ACC112 (cell line): ENCODE measurements around the gene GNAL.
"Not testable (repeated sequence)": the region's sequence is repeated elsewhere in the genome, so short reads cannot be mapped to it uniquely, and the experiment has no call there.

Source experiments
- H2AFZ ChIP-seq: fragments of 200-600 bp; sonication (generic); one replicate; pipeline ENCODE4 v1.6.0; 2017; ENCODE audit warnings: antibody characterized with exemption, low read length; ENCODE audit not compliant: unreplicated experiment
- H3K27ac ChIP-seq: fragments of 200-600 bp; sonication (generic); 2 replicates; pipeline ENCODE4 v1.5.1; 2014; ENCODE audit warnings: low read depth, mild to moderate bottlenecking, antibody characterized with exemption, low read length, moderate library complexity
- H3K27me3 ChIP-seq: fragments of 200-600 bp; sonication (generic); 2 replicates; pipeline ENCODE4 v1.6.1; 2014; ENCODE audit warnings: mild to moderate bottlenecking, antibody characterized with exemption, low read length, moderate library complexity, mixed read lengths; ENCODE audit not compliant: insufficient read depth
- H3K36me3 ChIP-seq: fragments of 200-600 bp; sonication (generic); 2 replicates; pipeline ENCODE4 v1.6.1; 2016; ENCODE audit warnings: mild to moderate bottlenecking, antibody characterized with exemption, low read length, moderate library complexity, mixed read lengths; ENCODE audit not compliant: insufficient read depth
- H3K4me1 ChIP-seq: fragments of 200-600 bp; sonication (generic); one replicate; pipeline ENCODE4 v1.6.1; 2016; ENCODE audit warnings: low read length, mixed read lengths; ENCODE audit not compliant: insufficient read depth, unreplicated experiment, control insufficient read depth
- H3K4me3 ChIP-seq: fragments of 200-600 bp; sonication (generic); 2 replicates; pipeline ENCODE4 v1.5.1; 2014; ENCODE audit warnings: mild to moderate bottlenecking, low read depth, low read length
- H3K79me2 ChIP-seq: fragments of 200-600 bp; sonication (generic); one replicate; pipeline ENCODE4 v1.6.0; 2016; ENCODE audit warnings: low read length; ENCODE audit not compliant: control insufficient read depth, unreplicated experiment, insufficient read depth

The GNAL gene

DNA sequence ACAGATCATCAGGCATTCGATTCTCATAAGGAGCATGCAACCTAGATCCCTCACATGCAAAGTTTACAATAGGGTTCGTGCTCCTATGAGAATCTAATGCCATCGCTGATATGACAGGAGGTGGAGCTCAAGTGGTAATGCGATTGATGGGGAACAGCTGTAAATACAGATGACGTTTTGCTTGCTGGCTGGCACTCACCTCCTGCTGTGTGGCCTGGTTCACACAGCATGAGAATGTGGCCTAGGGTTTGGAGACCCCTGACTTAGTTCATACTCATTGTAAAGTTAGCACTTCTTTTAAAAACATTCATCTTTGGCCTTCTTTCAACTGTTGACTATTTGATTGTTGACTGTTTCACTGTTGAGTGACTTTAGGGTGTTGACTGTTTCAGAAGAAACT lies 153.5 kb downstream of the GNAL start:
- Histone ChIP-seq H3K36me3 (no peaks in the 10 kb centered on the region), H3K27me3 (no peaks in the 10 kb centered on the region), H3K27ac (no peak overlapping the region), H3K4me1 (no peaks in the 10 kb centered on the region), H3K79me2 (no peaks in the 10 kb centered on the region), H3K4me3 (no peak overlapping the region), H2AFZ (no peak overlapping the region)

DNA sequence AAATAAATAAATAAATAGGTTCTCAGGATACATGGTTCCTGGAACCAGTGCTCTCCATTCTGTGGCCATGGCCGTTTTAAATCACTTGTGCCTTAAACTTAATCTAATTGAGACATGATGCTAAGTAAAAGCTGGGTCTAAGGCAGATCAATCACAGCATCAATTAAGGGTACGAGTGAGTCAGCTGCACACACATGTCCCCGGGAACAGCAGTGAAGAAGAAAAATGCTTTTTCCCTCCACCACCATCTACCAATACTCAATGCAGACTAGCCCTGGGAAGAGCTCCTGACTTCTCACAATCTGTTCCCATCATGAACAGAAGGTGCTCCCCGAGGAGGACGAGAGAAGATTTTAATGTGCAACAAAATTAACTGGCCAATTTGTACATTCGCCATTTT lies 155.4 kb downstream of the GNAL start:
- H3K36me3 ChIP-seq: no peaks in the 10 kb centered on the region
- H3K79me2 ChIP-seq: no peaks in the 10 kb centered on the region
- H3K27me3 ChIP-seq: no peaks in the 10 kb centered on the region
- H2AFZ ChIP-seq: no peak overlapping the region
- H3K4me1 ChIP-seq: peaks cover 5% of the 10 kb centered on the region
- no peak overlapping the region for H3K27ac ChIP-seq
- no peak overlapping the region for H3K4me3 ChIP-seq

DNA sequence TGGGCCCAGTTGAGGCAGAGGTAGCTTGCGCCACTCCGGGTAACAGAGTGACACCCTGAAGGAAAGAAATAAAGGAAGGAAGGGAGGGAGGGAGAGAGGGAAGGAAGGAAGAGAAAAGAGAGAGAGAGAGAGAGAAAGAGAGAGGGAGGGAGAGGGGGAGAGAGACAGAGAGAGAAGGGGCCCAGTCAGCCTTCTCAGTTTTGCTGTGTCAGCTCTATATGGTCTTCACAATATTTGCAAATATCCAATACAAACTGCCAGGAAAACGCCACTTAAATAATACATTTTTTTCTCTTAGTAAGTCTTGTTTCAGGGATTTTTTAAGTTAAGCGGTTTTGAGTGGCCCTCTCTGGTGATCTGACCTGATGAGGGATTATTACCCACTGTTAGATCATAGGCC lies 156.6 kb downstream of the GNAL start:
- Histone ChIP-seq H3K27ac (no peak overlapping the region), H3K4me3 (no peak overlapping the region), H3K27me3 (no peaks in the 10 kb centered on the region), H3K4me1 (peaks cover 12% of the 10 kb centered on the region), H2AFZ (peak overlapping the region; percentile 18), H3K36me3 (no peaks in the 10 kb centered on the region), H3K79me2 (no peaks in the 10 kb centered on the region)

DNA sequence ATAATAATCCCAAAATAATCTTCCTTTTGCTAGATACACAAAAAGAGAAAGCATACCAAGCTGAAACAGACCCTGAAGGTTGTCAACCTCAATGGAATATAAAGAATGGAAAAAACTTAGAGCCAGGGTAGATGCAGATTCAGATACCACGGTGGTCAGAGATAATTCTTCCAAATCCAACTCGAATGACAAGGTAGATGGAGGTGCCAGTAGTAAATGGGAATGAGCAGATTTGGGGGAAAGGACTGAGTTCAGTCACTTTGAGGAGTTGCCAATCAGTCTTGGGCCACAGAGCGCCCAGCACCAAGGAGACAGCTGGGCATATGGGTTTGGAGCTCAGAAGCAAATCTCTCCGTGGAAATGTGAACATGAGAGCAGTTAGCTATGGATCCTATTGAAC lies 158.7 kb downstream of the GNAL start:
- no peaks in the 10 kb centered on the region for H3K27me3 ChIP-seq
- peaks cover 13% of the 10 kb centered on the region for H3K4me1 ChIP-seq
- H3K79me2 ChIP-seq: peaks cover 16% of the 10 kb centered on the region
- H2AFZ ChIP-seq: no peak overlapping the region
- no peak overlapping the region for H3K4me3 ChIP-seq
- H3K27ac ChIP-seq: no peak overlapping the region
- no peaks in the 10 kb centered on the region for H3K36me3 ChIP-seq

DNA sequence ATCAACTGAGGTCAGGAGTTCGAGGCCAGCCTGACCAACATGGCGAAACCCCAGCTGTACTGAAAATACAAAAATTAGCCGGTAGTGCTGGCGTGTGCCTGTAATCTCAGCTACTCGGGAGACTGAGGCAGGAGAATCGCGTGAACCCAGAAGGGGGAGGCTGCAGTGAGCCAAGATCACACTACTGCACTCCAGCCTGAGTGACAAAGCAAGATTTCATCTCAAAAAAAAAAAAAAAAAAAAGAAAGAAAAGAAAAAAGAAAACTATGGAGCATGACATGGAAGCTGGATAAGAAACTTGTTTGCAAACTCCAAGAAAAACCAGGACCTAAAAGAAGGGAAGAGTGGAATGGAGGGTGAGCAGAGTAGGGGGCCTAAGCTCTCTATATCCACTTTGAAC lies 160.2 kb downstream of the GNAL start:
- H2AFZ ChIP-seq: no peak overlapping the region

DNA sequence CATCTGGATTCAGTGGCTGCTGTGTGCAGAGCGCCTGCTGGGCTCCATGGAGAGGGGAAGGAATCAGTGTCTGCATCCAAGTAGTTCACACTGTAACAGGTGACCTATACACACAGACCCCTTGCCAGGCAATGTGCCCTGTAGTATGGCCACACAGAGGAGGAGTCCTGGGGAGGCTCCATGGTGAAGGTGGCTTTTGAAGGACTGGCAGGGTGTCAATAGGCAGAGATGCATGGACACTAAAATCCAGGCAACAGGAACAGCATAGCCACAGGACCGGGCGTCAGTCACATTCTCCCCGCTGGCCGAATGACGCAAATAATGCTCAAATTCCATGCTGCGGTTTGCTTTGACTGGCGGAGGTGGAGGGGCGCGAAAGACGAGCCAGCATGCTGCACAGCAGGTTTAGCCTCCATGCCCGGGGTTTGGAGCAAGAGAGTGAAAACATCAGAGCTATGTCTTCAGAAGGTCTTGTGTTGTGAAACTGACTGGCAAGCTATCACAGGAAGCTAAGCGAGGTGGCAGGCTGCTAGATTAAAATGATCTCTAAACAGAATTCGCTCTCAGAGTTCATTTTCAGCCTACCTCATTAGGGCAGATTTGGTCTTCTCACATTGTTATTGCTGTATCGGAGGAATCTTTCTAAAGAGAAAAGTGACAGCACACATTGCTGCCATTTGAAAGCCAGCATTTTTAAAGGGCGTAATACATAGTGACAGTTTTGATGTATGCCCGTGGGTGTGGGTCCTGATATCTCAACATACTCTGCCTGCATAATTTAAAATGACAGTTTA lies 161.0 kb downstream of the GNAL start:
- peaks cover 18% of the 10 kb centered on the region for H3K4me1 ChIP-seq
- H3K27ac ChIP-seq: peak overlapping the region; percentile 97
- H2AFZ ChIP-seq: no peak overlapping the region

More for the DNA sequence above, 160.2 kb downstream of the GNAL start:
- Histone ChIP-seq H3K79me2 (peaks cover 29% of the 10 kb centered on the region), H3K4me3 (peak overlapping the region; percentile 100), H3K4me1 (peaks cover 17% of the 10 kb centered on the region), H3K27ac (peak overlapping the region; percentile 97), H3K27me3 (no peaks in the 10 kb centered on the region), H3K36me3 (no peaks in the 10 kb centered on the region)

DNA sequence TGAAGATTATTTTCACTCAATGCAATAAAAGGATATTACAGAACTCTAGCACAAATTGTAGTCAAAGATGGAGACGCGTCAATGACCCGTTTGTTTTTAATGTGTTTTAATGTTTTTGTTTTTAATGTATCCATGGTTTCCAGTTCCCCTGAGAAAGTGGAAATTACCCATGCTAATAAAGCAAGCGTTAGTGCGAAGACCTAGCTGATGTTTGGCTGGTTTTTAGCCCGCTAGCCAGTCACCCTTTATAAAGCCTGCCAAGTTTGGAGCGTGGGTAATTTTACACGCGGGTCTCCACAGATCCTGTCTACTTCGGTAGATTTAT lies 161.7 kb downstream of the GNAL start:
- H3K36me3 ChIP-seq: no peaks in the 10 kb centered on the region
- no peaks in the 10 kb centered on the region for H3K27me3 ChIP-seq
- H3K27ac ChIP-seq: peak overlapping the region; percentile 97
- H3K4me1 ChIP-seq: peaks cover 24% of the 10 kb centered on the region
- peak overlapping the region; percentile 100 for H3K4me3 ChIP-seq
- H2AFZ ChIP-seq: no peak overlapping the region
- H3K79me2 ChIP-seq: peaks cover 33% of the 10 kb centered on the region

More for the DNA sequence above, 161.0 kb downstream of the GNAL start:
- H3K36me3 ChIP-seq: no peaks in the 10 kb centered on the region
- no peaks in the 10 kb centered on the region for H3K27me3 ChIP-seq
- peaks cover 30% of the 10 kb centered on the region for H3K79me2 ChIP-seq
- H3K4me3 ChIP-seq: peak overlapping the region; percentile 100

DNA sequence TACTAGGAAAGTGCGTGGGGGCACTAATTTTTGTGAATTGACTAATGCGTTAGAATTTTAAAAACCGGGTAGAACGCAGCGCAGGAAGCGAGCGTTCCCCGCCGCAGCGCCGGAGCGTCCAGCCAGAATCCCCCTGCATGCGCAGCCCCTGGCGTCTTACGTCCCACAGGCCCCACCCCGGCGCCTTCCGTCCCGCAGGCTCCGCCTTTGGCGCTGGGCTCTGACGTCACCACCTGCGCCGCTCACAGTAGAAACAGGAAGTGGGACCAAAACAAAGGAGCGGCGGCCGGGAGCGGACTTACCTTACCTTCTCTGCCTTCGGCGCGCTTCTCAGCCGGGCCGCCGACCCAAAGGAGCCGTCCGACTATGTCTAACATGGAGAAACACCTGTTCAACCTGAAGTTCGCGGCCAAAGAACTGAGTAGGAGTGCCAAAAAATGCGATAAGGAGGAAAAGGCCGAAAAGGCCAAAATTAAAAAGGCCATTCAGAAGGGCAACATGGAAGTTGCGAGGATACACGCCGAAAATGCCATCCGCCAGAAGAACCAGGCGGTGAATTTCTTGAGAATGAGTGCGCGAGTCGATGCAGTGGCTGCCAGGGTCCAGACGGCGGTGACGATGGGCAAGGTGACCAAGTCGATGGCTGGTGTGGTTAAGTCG lies 162.2 kb downstream of the GNAL start, which contains the start of gene CHMP1B:
CHMP1B (plus strand) TSS at position 268 of the 660 bp plus-strand sequence; CDS start at position 367, 99 bp downstream.
- Histone ChIP-seq H3K27me3 (no peaks in the 10 kb centered on the region), H2AFZ (no peak within 1 kb of the TSS), H3K4me1 (peaks cover 29% of the 10 kb centered on the region), H3K27ac (peak within 1 kb of the TSS; percentile 97), H3K36me3 (no peaks in the 10 kb centered on the region), H3K4me3 (peak within 1 kb of the TSS; percentile 100), H3K79me2 (peaks cover 33% of the 10 kb centered on the region)

DNA sequence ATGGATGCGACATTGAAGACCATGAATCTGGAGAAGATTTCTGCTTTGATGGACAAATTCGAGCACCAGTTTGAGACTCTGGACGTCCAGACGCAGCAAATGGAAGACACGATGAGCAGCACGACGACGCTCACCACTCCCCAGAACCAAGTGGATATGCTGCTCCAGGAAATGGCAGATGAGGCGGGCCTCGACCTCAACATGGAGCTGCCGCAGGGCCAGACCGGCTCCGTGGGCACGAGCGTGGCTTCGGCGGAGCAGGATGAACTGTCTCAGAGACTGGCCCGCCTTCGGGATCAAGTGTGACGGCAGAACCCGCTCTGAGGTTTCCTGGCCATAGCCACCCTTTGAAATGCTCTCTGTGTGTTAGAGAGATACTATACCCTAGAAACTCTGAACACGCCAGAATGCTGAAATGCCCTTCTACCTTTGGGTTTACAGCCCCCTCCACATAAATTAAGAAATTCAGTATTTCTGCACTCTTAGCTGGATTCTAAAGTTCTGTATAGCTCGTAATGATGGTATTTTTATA lies 162.8 kb downstream of the GNAL start:
- peaks cover 33% of the 10 kb centered on the region for H3K79me2 ChIP-seq

DNA sequence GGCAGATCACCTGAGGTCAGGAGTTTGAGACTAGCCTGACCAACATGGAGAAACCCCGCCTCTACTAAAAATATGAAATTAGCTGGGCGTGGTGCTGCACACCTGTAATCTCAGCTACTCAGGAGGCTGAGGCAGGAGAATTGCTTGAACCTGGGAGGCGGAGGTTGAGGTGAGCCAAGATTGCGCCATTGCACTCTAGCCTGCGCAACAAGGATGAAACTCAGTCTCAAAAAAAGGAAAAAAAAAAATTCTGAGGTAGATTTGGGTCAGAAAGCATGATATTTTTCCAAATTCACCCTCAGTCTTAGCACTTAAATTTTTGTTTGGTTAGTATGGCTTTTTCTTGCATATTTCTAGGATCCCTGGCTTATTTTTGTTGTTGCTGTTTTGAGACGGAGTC lies 165.5 kb downstream of the GNAL start:
- peaks cover 33% of the 10 kb centered on the region for H3K79me2 ChIP-seq
- H3K36me3 ChIP-seq, H3K27me3 ChIP-seq, H2AFZ ChIP-seq, H3K4me3 ChIP-seq: not testable (repeated sequence)
- peak overlapping the region; percentile 97 for H3K27ac ChIP-seq
- H3K4me1 ChIP-seq: peaks cover 51% of the 10 kb centered on the region

More for the DNA sequence above, 162.8 kb downstream of the GNAL start:
- no peaks in the 10 kb centered on the region for H3K36me3 ChIP-seq
- no peak overlapping the region for H2AFZ ChIP-seq
- H3K4me3 ChIP-seq: peak overlapping the region; percentile 100
- H3K27me3 ChIP-seq: no peaks in the 10 kb centered on the region
- peaks cover 35% of the 10 kb centered on the region for H3K4me1 ChIP-seq
- H3K27ac ChIP-seq: peak overlapping the region; percentile 97
